GM12872 (cell line): Measurements from ENCODE around the gene WHAMM.

Experiments
- TF ChIP-seq, protein P1 (sequence below): IDR thresholded peaks from 3 replicates; pipeline ENCODE4 v1.5.1; 2011; ENCODE audit warnings: low read depth, mild to moderate bottlenecking, low read length, moderate library complexity; ENCODE audit not compliant: insufficient read depth

Gene WHAMM

DNA sequence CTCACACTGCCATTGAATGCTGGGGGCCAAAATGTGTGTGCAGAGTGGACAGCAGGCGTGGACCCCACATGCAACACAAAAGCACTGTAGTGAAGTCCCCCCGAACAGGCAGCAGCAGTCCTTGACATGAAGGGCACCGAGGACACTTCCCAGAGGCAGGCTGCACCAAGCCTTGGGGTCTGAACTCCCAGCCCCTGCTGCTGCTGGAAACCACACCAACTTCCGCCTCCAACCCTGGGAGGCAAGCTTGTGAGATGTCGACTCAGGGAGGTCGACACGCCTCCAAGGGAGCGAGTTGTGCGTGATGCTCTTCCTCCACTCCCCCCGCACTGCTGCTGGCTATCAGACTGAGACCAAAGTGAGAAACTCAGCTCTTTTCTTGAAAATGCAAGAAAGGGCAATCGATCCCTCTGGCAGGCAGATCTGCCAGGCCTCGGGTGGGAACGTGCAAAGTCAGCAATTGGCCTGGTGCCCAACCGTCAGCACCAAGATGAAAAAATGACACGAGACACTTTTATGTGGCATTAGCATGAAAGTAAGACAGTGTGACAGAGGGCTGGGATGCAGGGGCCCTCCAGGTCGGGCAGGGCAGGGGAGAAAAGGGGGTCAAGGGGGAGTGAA, 43.6 kb downstream of the WHAMM start:
- TF ChIP-seq, protein P1, sequence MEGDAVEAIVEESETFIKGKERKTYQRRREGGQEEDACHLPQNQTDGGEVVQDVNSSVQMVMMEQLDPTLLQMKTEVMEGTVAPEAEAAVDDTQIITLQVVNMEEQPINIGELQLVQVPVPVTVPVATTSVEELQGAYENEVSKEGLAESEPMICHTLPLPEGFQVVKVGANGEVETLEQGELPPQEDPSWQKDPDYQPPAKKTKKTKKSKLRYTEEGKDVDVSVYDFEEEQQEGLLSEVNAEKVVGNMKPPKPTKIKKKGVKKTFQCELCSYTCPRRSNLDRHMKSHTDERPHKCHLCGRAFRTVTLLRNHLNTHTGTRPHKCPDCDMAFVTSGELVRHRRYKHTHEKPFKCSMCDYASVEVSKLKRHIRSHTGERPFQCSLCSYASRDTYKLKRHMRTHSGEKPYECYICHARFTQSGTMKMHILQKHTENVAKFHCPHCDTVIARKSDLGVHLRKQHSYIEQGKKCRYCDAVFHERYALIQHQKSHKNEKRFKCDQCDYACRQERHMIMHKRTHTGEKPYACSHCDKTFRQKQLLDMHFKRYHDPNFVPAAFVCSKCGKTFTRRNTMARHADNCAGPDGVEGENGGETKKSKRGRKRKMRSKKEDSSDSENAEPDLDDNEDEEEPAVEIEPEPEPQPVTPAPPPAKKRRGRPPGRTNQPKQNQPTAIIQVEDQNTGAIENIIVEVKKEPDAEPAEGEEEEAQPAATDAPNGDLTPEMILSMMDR: no peak

DNA sequence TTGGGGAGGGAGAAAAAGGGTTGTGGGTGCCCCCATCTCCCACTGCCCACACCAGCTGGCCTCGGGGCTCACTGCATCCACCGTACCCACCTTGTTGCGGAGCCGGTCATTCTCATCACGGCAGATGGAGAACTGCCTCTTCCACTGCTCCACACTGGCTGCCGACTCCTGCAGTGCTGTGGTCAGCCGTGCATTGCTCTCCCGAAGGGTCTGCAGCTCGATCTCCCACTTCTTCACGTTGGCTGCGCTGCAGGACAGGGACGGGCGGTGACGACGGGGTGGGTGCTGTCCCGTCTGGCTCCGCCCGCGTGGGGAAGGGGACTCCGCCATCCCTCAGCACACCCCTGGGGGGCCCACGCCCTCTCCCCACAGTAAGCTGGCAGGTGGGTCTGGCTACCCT, 45.1 kb downstream of the WHAMM start:
- TF ChIP-seq, protein P1: no peak

DNA sequence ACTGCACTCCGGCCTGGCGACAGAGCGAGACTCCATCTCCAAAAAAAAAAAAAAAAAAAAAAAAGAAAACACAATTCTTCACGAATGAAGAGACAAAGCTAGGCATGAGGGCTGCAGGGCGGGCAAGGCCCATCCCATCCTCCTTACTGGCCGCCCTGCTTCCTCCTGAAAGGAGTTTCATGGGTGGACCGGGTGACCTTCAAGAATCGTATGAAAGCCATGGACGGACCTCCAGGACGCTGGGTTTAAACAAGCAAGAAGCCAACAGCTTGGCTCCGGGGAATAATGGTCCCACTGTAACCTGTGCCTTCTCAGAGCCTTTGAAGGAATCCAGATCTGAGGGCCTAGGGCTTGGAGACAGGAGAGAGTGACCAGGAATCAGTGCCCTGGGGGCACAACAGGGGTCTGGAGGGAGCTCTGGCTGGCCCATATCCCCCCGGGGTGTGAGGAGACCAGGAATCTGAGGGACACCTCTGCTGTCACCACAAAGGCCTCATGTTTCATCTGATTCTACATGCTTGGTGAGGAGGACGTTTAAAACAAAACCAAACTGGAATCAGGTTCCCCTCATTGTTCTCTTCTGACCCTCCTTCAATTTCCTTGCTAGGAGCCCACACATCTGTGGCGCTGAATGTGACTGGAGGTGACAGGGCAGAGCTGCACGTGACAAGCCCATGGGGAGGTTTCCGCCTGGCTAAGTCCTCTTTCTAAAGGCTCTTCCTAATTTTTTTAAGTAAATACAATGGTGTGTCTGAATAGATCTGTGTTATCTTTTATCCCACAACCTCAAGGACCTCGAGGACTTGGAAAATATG, 46.1 kb downstream of the WHAMM start:
- TF ChIP-seq, protein P1: no peak

DNA sequence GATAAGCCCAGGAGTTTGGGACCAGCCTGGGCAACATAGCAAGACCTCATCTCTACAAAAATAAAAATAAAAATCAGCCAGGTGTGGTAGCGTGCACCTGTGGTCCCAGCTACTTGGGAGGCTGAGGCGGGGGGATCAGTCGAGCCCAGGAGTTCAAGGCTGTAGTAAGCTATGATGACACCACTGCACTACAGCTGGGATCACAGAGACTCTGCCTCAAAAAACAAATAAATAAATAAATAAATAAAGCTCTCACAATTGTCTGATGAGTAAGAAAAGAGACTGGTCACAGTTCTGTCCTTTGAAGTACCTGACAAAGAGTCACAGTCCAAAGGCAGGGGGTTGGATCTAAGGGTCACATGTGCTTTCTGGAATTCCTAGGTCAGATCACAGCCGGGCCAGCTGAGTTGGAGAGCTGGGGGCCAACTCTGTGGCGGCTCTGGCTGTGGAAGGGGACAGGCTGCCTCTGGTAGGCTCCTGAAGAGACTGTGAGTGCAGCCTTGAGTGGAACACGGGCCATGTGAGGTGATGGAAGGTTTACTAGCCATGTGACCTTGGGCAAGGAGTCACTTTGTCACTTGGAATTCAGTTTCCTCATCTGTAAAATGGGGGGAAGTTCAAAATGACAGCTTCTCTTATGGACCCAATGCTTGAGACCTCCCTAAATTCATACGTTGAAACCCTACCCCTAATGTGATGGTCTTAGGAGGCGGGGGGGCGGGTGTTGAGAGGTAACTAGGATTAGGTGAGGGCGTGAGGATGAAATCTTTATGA, 47.2 kb downstream of the WHAMM start:
- TF ChIP-seq, protein P1: no peak

DNA sequence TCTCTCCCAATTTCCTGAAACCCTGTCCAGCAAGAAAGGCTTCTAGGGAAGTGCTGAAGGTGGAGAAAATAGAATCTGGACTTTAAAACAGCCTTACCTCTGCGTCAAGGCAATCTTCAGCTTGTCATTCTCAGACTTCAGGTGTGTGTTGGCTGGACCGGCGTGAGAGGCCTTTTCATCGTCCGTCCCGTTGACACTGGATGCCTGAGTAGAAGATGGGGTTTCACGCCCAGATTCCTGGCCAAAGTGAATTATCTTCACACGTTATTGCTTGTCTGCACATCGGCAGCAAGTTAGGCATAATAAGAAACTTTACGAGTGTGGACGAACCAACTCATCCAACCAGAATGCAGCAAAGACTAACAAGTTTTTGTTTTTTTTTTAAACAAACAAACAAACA, 49.5 kb downstream of the WHAMM start:
- TF ChIP-seq, protein P1: no peak

DNA sequence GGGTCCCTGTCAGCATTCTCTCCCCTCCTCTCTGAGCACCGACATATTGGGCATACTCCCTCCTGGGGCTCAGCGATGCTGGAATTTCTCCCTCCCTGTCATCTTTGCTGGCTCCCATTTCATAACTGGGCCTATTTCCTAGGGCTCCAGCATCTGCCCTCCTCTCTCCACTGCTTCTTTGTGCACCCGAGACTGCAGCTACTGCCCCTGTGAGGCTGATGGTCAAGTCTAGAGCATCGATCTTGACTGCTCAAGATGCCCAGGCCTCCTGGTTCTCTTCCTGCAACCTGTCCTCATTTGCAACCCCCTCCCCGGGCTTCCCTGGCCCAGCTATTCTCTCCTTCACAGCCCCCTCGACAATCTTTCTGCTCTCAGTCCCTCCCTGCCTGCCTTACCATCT, 53.5 kb downstream of the WHAMM start:
- TF ChIP-seq, protein P1: no peak

DNA sequence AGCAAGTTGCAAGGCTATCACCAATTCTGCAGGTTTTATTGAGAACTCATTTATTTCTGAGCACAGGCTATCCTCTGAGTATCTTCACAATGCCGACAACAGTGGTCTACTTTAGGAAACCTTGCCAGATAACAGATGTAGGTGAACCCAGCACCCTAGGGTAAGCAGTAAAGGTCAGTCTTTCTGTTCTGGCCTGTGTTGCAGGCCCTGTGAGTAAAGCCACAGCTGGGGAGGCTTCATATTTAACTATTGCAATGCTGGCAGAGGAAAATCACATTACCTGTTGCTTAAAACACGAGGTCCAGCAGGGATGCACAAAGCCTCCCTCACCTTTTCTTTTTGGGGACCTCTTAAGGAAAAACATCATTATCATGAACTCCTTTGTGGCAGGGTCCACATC, 55.5 kb downstream of the WHAMM start:
- TF ChIP-seq, protein P1: no peak
